ENCODE data around the gene SCD5.

DNA sequence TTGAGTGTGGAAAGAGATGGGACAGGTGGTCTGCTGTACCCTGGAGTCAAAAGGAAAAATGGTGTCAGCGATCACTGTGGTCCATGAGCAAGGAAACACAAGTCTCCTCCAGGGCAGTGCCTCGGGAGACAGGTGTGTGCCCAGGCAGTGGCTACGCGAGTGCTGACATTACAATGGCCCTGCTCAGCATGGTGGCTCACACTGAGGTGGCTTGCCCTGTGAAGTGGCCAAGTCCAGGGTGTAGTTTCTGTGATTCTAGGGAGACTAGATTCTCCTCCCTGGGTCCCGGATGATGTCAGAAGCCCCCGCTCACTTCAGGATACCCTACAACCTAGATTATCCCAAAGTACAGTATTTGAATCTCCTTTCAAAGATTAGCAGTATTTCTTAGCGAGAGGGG is 192.0 kb downstream of the SCD5 start:
- TF ChIP-seq TAF1 (IDR thresholded peaks at IDR 0.05; ENCODE audit: borderline replicate concordance, low read depth, low read length): no peak
- TF ChIP-seq POLR2A (IDR thresholded peaks at IDR 0.05; ENCODE audit: low read depth, low read length): no peak
- TF ChIP-seq POLR2AphosphoS5 (IDR thresholded peaks at IDR 0.05; ENCODE audit: low read depth, low read length): no peak
